HG02798 (cell line): ENCODE data around the gene ZNF326.
A peak's percentile ranks its signal among the peaks of the same experiment; 100 is the strongest.
"Not testable (repeated sequence)": the region's sequence is repeated elsewhere in the genome, so short reads cannot be mapped to it uniquely, and the experiment has no call there.

Experiments used
- ATAC-seq: cut with Tn5 transposase; IDR thresholded peaks from one replicate; pipeline ENCODE4 v1.9.1; 2021; ENCODE audit warnings: mild to moderate bottlenecking; ENCODE audit not compliant: unreplicated experiment, poor library complexity

Gene ZNF326

GRCh38 chr1:89994231-89994804 is 592 bp upstream of the ZNF326 start:
- no peak for ATAC-seq

GRCh38 chr1:89995598-89996449 is 914 bp downstream of the ZNF326 start:
- ATAC-seq = no peak

- no peak for ATAC-seq
Observed at GRCh38 chr1:89996450-89997110, 1.7 kb downstream of the ZNF326 start.

- ATAC-seq = not testable (repeated sequence)
Observed at GRCh38 chr1:89997152-89997551, 2.2 kb downstream of the ZNF326 start.

DNA sequence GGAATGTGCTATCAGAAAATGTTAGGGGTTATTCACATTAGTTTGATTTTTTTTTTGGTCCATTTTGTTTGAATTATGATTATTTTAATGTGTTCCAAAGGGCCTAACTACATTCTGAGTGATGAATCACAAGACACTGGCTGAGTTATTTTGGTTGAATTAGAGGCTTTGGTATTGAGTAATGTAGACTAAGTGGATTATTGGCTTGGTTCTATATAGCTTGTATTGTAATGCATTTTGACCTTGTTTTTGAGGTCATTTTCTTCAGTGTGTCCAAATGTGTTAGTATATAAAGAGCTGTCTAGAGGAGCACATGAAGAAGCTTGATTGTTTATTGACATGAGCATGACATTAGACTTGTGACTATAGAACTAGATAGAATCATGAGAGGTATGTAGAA is 3.4 kb downstream of the ZNF326 start:
- ATAC-seq = no peak

GRCh38 chr1:89999208-89999607 is 4.3 kb downstream of the ZNF326 start:
- no peak for ATAC-seq

DNA sequence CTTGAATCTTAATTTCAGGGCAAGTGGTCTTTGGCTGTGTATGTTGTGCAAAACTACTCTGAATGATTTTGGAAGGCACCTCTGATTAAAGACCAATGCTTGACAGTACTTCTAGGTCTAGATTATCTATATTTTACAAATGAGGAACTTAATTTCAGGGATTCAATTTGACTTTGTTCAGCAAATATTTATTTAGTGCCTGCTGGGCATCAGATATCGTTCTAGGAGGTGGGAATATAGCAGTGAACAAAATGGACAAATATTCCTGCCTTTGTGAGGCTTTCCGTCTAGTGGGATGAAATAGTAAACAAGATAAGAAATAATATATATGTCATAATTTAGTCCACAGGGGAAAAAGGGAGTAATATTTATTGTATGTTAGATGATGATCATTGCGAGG is 4.7 kb downstream of the ZNF326 start:
- no peak for ATAC-seq

GRCh38 chr1:90000934-90001676 is 6.2 kb downstream of the ZNF326 start:
- ATAC-seq = peak; percentile 48

- ATAC-seq = no peak
Observed at GRCh38 chr1:90007979-90008404, 13.1 kb downstream of the ZNF326 start.

DNA sequence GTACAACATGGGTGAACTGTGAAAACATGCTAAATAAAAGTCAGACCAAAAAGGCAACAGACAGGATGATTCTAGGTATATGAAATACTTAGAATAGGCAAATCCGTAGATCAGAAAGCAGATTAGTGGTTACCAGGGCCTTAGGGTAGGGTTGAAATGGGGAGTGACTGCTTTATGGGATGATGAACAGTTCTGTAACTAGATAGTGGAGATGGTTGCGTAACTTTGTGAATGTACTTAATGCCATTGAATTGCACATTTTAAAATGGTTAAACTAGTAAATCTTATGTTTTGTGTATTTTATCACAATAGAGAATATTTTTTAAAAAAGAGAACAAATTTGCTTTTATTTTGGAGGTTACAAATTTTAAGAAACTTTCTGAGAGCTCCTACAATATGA is 17.4 kb downstream of the ZNF326 start:
- no peak for ATAC-seq

GRCh38 chr1:90023691-90024090 is 28.8 kb downstream of the ZNF326 start:
- ATAC-seq = no peak

GRCh38 chr1:90027281-90027680 is 32.4 kb downstream of the ZNF326 start:
- no peak for ATAC-seq

DNA sequence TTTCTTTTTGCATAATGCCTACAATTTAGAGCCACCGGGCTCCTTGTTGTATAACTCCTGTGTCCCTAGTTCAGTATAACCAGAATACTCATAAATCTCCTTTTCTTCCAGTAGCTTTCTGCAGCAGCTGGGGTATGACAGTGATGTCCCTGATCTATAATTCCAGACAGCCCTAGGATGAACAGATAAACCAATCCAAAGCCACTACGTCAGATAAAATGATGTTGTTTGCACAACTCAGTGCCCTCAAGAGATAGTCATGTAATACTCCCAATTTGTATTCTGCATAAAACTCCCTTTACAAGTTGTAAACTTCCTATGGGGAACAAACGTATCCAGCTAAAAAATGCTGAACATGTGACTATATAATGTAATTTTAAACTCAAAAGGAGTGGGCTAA is 44.7 kb downstream of the ZNF326 start:
- ATAC-seq = no peak

- ATAC-seq = no peak
Observed at GRCh38 chr1:90043586-90043985, 48.7 kb downstream of the ZNF326 start.

- no peak for ATAC-seq
Observed at GRCh38 chr1:90044346-90044745, 49.4 kb downstream of the ZNF326 start.

GRCh38 chr1:90045853-90046563 is 51.1 kb downstream of the ZNF326 start:
- no peak for ATAC-seq

- ATAC-seq = no peak
Observed at GRCh38 chr1:90046635-90047034, 51.7 kb downstream of the ZNF326 start.

GRCh38 chr1:90048043-90048442 is 53.1 kb downstream of the ZNF326 start:
- no peak for ATAC-seq

DNA sequence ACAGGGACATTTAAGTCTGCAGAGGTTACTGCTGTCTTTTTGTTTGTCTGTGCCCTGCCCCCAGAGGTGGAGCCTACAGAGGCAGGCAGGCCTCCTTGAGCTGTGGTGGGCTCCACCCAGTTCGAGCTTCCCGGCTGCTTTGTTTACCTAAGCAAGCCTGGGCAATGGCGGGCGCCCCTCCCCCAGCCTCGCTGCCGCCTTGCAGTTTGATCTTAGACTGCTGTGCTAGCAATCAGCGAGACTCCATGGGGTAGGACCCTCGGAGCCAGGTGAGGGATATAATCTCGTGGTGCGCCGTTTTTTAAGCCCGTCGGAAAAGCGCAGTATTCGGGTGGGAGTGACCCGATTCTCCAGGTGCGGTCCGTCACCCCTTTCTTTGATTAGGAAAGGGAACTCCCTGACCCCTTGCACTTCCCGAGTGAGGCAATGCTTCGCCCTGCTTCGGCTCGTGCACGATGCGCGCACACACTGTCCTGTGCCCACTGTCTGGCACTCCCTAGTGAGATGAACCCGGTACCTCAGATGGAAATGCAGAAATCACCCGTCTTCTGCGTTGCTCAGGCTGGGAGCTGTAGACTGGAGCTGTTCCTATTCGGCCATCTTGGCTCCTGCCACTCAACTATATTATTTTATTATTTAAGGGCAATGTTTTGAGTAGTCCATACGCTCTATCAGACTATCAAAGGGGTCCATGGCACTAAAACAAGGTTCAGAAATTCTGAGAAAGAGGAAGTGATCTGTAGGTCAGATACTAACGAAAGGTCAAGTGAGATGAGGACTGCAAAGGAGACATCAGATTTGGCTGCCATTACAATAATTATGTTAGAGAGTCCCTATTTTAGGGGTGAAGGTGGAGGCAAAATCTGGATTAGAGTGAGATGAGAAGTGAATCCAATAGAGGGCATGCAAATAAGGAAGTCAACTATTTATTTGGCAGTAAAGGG is 68.1 kb downstream of the ZNF326 start:
- not testable (repeated sequence) for ATAC-seq
